Measurements from ENCODE around the gene GANC. TPM values are rescaled to one million over a fixed set of nuclear protein-coding genes. Genes with fewer than 3 reads are reported as not detected.

The GANC gene
- total RNA-seq, 4 donors from 2014 or later, result 20.8 to 63.5 (median 35.3) TPM

DNA sequence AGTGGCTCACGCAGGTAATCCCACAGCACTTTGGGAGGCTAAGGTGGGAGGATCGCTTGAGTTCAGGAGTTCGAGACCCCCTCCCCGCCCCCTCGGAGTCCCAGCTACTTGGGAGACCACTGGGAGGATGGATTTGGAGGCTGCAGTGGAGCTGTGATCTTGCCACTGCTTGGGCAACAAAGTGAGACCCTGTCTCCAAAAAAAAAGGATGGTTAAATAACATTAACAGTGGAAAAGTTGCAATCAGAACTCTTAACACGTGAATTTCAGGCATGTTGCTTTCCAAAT, 1.6 kb downstream of the GANC start:
- TF ChIP-seq POLR2A (IDR thresholded peaks at IDR 0.05), result no peak
- TF ChIP-seq, protein P1, sequence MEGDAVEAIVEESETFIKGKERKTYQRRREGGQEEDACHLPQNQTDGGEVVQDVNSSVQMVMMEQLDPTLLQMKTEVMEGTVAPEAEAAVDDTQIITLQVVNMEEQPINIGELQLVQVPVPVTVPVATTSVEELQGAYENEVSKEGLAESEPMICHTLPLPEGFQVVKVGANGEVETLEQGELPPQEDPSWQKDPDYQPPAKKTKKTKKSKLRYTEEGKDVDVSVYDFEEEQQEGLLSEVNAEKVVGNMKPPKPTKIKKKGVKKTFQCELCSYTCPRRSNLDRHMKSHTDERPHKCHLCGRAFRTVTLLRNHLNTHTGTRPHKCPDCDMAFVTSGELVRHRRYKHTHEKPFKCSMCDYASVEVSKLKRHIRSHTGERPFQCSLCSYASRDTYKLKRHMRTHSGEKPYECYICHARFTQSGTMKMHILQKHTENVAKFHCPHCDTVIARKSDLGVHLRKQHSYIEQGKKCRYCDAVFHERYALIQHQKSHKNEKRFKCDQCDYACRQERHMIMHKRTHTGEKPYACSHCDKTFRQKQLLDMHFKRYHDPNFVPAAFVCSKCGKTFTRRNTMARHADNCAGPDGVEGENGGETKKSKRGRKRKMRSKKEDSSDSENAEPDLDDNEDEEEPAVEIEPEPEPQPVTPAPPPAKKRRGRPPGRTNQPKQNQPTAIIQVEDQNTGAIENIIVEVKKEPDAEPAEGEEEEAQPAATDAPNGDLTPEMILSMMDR (IDR thresholded peaks at IDR 0.05), result no peak
- Histone ChIP-seq H3K4me1 (peaks cover 0 to 36% (median 7%) of the 10 kb centered on the region in 4 donors), H3K9me3 (no peaks in the 10 kb centered on the region), H3K27ac (peak overlapping the region; percentile 95 to 99 (median 96)), H3K36me3 (peaks cover 0 to 9% (median 0%) of the 10 kb centered on the region in 3 donors), H3K4me3 (peak overlapping the region; percentile 66 to 88 (median 84)), H3K27me3 (no peaks in the 10 kb centered on the region)
- peak in 1 of 3 donors; percentile 48 for DNase-seq

DNA sequence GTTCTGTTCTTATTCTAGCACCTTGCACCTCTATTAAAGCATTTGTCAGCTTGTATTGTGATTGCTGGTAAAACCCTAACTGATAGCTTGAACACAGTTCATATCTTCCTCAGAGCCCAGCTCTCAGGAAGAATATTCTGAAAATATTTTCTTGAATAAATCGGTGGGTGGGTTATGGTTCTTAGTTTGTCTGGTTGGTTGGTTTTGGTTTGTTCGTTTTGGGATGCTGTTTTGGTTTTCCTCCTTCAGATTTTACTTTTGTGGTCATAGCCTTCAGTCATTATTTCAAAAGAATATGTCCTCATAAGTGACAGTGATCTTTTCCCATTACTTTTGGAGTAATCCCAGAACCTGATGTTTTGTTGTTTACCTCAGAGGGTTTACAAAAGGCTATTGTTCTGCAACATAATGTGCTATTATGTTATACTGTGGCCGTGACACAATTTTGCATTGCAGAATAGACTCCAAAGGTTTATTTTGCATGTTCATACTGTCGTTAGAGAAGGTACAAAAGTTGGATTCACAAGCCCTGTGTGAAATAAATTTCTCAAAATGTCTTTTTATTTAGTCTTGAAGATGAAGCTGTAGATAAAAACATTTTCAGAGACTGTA, 2.9 kb downstream of the GANC start:
- no peak for DNase-seq
- Histone ChIP-seq H3K4me3 (peak overlapping the region in 2 of 4 donors; percentile 80 to 88), H3K27ac (peak overlapping the region; percentile 95 to 99 (median 96)), H3K4me1 (peaks cover 0 to 33% (median 7%) of the 10 kb centered on the region in 4 donors), H3K27me3 (no peaks in the 10 kb centered on the region), H3K9me3 (no peaks in the 10 kb centered on the region), H3K36me3 (peaks cover 0 to 21% (median 0%) of the 10 kb centered on the region in 3 donors)
- no peak for TF ChIP-seq POLR2A (IDR thresholded peaks at IDR 0.05)
- TF ChIP-seq, protein P1 (IDR thresholded peaks at IDR 0.05), result no peak

DNA sequence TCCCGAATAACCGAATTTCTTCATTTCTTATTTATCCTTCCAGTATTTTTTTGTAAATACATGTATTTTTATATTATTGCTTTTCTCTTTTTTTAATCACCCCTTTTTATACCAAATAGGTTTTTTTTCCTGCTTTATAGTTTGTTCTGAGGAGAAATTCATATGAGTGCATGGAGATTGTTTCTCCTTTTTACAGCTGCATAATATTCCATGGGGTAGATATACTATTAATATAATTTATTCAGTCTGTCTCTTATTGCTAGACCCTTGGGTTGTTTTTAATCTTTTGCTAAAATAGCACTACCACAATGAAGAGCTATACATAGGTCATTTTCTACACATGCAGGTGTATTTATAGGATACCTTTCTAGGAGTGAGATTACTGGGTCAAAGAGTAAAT, 3.8 kb downstream of the GANC start:
- Histone ChIP-seq H3K9me3 (no peaks in the 10 kb centered on the region), H3K4me3 (no peak overlapping the region), H3K4me1 (peaks cover 0 to 24% (median 7%) of the 10 kb centered on the region in 4 donors), H3K36me3 (peaks cover 0 to 29% (median 0%) of the 10 kb centered on the region in 3 donors), H3K27ac (no peak overlapping the region), H3K27me3 (no peaks in the 10 kb centered on the region)
- TF ChIP-seq POLR2A (IDR thresholded peaks at IDR 0.05), result no peak
- TF ChIP-seq, protein P1 (IDR thresholded peaks at IDR 0.05), result no peak
- DNase-seq, result no peak

DNA sequence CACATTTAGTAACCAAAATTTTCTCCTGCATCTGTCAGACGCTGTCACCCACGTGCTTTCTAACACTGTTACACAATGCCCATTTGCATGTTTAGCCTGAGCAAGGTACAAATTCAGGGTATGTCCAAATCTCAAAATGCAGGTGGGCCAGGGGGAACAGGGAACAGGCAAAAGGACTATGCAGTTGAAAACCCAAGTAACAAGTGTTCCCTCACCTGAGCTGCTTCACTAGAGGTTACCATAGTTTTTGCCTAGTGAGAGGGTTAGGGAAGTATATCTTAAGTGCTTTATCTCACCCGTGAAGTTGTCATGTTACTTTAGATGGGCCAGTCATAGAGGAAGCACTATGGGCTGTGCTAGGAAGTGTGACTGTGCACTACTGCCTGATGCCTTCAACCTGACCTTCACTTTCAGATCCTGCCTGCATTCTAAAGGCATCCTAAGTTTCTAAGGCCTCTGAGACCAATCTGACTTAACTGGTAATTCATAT, 6.3 kb downstream of the GANC start:
- no peaks in the 10 kb centered on the region for H3K27me3 ChIP-seq
- peaks cover 0 to 41% (median 0%) of the 10 kb centered on the region in 3 donors for H3K36me3 ChIP-seq
- H3K9me3 ChIP-seq, result no peaks in the 10 kb centered on the region
- no peak for TF ChIP-seq POLR2A (IDR thresholded peaks at IDR 0.05)
- TF ChIP-seq, protein P1 (IDR thresholded peaks at IDR 0.05), result no peak
- H3K4me1 ChIP-seq, result peaks cover 0 to 18% (median 7%) of the 10 kb centered on the region in 4 donors
- H3K4me3 ChIP-seq, result no peak overlapping the region
- H3K27ac ChIP-seq, result no peak overlapping the region
- no peak for DNase-seq

DNA sequence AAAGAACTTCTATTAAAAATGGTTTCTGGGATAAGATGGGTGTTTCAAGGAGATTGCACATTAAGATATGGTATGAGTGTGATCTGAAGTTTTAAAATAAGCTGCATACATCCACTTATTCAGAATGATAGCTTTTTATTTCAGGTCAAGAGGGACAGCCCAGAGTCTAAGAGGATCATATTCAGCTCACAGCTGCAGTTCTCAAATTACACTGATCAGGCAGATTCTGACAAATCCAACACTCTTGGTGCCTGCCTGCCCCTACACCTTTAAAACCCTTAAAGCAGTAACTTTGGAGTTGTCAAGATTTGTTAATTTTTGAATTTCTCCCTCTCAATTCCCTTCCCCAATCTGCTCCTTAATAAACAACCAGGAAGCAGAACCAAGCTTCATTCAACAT, 9.3 kb downstream of the GANC start:
- peaks cover 0 to 3% (median 0%) of the 10 kb centered on the region in 4 donors for H3K4me1 ChIP-seq
- DNase-seq, result no peak

More for the DNA sequence above, 9.3 kb downstream of the GANC start:
- TF ChIP-seq POLR2A (IDR thresholded peaks at IDR 0.05), result no peak
- TF ChIP-seq, protein P1 (IDR thresholded peaks at IDR 0.05), result no peak
- Histone ChIP-seq H3K27me3 (no peaks in the 10 kb centered on the region), H3K4me3 (no peak overlapping the region), H3K9me3 (no peaks in the 10 kb centered on the region), H3K36me3 (peaks cover 0 to 47% (median 0%) of the 10 kb centered on the region in 3 donors), H3K27ac (no peak overlapping the region)
